ENCODE data around the gene CACNA1D.

GRCh38 chr3:53800041-53800906 lies 305.9 kb downstream of the CACNA1D start:
- TF ChIP-seq POLR2A (IDR thresholded peaks at IDR 0.05; ENCODE audit: low read depth, low read length) = no peak
- no peak for TF ChIP-seq POLR2AphosphoS5 (IDR thresholded peaks at IDR 0.05; ENCODE audit: low read depth, low read length)

Data from GM12892 (cell line).